ENCODE measurements around the gene MOSPD3.
"Not testable (repeated sequence)": the region's sequence is repeated elsewhere in the genome, so short reads cannot be mapped to it uniquely, and the experiment has no call there.

The MOSPD3 gene

GRCh38 chr7:100654908-100655831, 42.8 kb downstream of the MOSPD3 start:
- no peaks in the 10 kb centered on the region for H3K36me3 ChIP-seq
- H3K27me3 ChIP-seq: peaks cover 83% of the 10 kb centered on the region

GRCh38 chr7:100655908-100656674, 43.8 kb downstream of the MOSPD3 start, which contains the start of gene ACTL6B:
ACTL6B (minus strand) TSS chr7:100656448; CDS start chr7:100656354, 94 bp downstream.
- Histone ChIP-seq H3K4me1 (ENCODE audit: control insufficient read depth in 1 of 2, insufficient read depth in 1 of 2, low read depth in 1 of 2, low read length in 1 of 2) (peaks cover 0 to 3% of the 10 kb centered on the region in 2 experiments), H3K9me3 (no peaks in the 10 kb centered on the region), H3K36me3 (no peaks in the 10 kb centered on the region), H3K4me3 (ENCODE audit: low read depth in 1 of 2, low read length in 1 of 2) (no peak within 1 kb of the TSS), H3K27me3 (peaks cover 89% of the 10 kb centered on the region), H3K27ac (no peak within 1 kb of the TSS)
- no peak for TF ChIP-seq CTCF (IDR thresholded peaks at IDR 0.05)

More at GRCh38 chr7:100654908-100655831, 42.8 kb downstream of the MOSPD3 start:
- TF ChIP-seq CTCF (IDR thresholded peaks at IDR 0.05): no peak
- Histone ChIP-seq H3K4me3 (ENCODE audit: low read depth in 1 of 2, low read length in 1 of 2) (no peak overlapping the region), H3K4me1 (ENCODE audit: control insufficient read depth in 1 of 2, insufficient read depth in 1 of 2, low read depth in 1 of 2, low read length in 1 of 2) (peaks cover 0 to 3% of the 10 kb centered on the region in 2 experiments), H3K27ac (no peak overlapping the region), H3K9me3 (no peaks in the 10 kb centered on the region)

GRCh38 chr7:100662194-100662776, 49.9 kb downstream of the MOSPD3 start:
- not testable (repeated sequence) for H3K4me1 ChIP-seq (ENCODE audit: control insufficient read depth in 1 of 2, insufficient read depth in 1 of 2, low read depth in 1 of 2, low read length in 1 of 2); H3K9me3 ChIP-seq; H3K4me3 ChIP-seq (ENCODE audit: low read depth in 1 of 2, low read length in 1 of 2); H3K36me3 ChIP-seq; H3K27ac ChIP-seq
- H3K27me3 ChIP-seq: peaks cover 78% of the 10 kb centered on the region

Measured in neutrophil (primary cell).